Ovary (tissue), 9 donors: Measurements from ENCODE around the gene PMEPA1. TPM values are rescaled to one million over a fixed set of nuclear protein-coding genes. Genes with fewer than 3 reads are reported as not detected.
A peak's percentile ranks its signal among the peaks of the same experiment; 100 is the strongest.

Source experiments
- DNase-seq, 5 donors: peaks; one replicate each; pipeline ENCODE4 v3.0.0-alpha.2; 2019 to 2020
- H3K27ac ChIP-seq, 2 donors: fragments of 200-600 bp; one replicate each; pipeline versions ENCODE4 v1.5.1 to v1.8.0; 2019 to 2022
- H3K27me3 ChIP-seq: fragments of 200-600 bp; one replicate; pipeline ENCODE4 v1.8.0; 2022
- H3K36me3 ChIP-seq: fragments of 200-600 bp; sonication (generic); one replicate; pipeline ENCODE4 v1.5.1; 2019
- H3K4me1 ChIP-seq: one replicate; pipeline ENCODE4 v1.8.1; 2013; ENCODE audit warnings: mild to moderate bottlenecking, moderate library complexity; ENCODE audit not compliant: insufficient read depth
- H3K4me3 ChIP-seq: fragments of 200-600 bp; sonication (generic); one replicate; pipeline ENCODE4 v1.5.1; 2017
- H3K9me3 ChIP-seq, 2 donors: fragments of 200-600 bp in 1 of 2; sonication (generic) in 1 of 2; one replicate each; pipeline versions ENCODE4 v1.5.1 to v1.8.1; 2013 to 2019; ENCODE audit warnings: mild to moderate bottlenecking in 1 of 2, moderate library complexity in 1 of 2
- EP300 ChIP-seq: sonication (generic); formaldehyde crosslinking; IDR thresholded peaks from one replicate; pipeline ENCODE4 v1.6.1; 2017; ENCODE audit warnings: antibody characterized with exemption
- POLR2A ChIP-seq: fragments of 450-650 bp; IDR thresholded peaks from one replicate; pipeline ENCODE4 v1.6.1; 2017; ENCODE audit warnings: antibody characterized with exemption, mild to moderate bottlenecking, moderate library complexity
- WGBS, 3 donors: extraction: QIAGEN DNeasy Blood & Tissue Kit in 1 of 3; methylation state at CpG; one replicate each; pipeline versions ENCODE4 v1.1.5 to v1.1.7; 2013 to 2017; 5-methylcytosine and 5-hydroxymethylcytosine counted together
- intact Hi-C, 4 donors: fragments of 100-400 bp; cut with DNase I; formaldehyde crosslinking; loops; one replicate each; pipeline versions ENCODE4 v1.11.0 to v1.15.1; 2022 to 2023
- polyA plus RNA-seq, 2 donors: library from polyadenylated mRNA; stranded (reverse); fragments of 200-250 nt in 1 of 2; fragments of 350-450 nt in 1 of 2; fragmentation: Illumina TruSeq in 1 of 2; extraction: RNeasy Lipid Tissue Mini Kit (QIAGEN cat#74804) in 1 of 2; gene quantifications; one replicate each; pipeline ENCODE4 v1.2.3, GENCODE V29; 2013 to 2014
- total RNA-seq, 7 donors: library from RNA; depleted of rRNA in 2 of 7; stranded (reverse); fragments of >200 nt in 2 of 7; fragmentation: NEBNext Ultra II Directional in 3 of 7; extraction: Animal tissue kit (Norgen Biotek cat#: 25700) in 3 of 7; gene quantifications; one replicate each; pipeline versions ENCODE4 v1.1.0 to v1.2.4, GENCODE V29; 2016 to 2023
- TF ChIP-seq, protein P1 (sequence below), 3 donors: fragments of 450-650 bp in 2 of 3; fragments of 200-600 bp in 1 of 3; IDR thresholded peaks; one replicate each; pipeline versions ENCODE4 v1.5.1 to v1.8.0; 2016 to 2022; ENCODE audit warnings: antibody characterized with exemption in 3 of 3, mild to moderate bottlenecking in 1 of 3
- donor health status: DM: no; HTN: no; CAD: no; lungs with moderate emphysema.
- donor health status: DM: no; HTN: no; CAD: no.
- donor health status: Bipolar disorder and iron deficiency.
- donor health status: DM: yes; HTN: yes; CAD: no.
- donor health status: DM: no; HTN: no; CAD: no.
- donor health status: DM: yes; HTN: yes; CAD: no.

Gene PMEPA1
- total and polyA plus RNA-seq, 9 donors: 2.7 to 73.4 (median 17.6) TPM

DNA sequence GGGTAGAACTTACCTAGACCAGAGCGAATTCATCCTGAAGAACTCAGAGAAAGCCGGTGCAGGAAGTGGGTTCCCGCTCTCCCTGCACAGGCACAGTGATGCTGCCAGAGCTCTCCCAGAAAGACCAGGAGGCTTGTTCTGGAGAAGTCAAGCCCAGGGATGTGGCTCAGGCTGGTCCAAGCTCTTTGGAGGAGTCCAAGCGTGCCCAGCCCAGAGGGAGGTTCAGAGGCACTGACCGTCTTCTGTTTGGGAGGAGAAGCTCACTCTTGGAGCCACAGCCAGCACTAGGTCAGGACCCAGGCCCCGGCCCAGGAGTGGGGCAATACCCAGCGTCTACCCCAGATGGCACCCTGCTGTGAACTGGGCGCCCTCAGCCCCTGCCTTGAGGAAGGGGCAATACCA lies 1.5 kb upstream of the PMEPA1 start:
- DNase-seq: no peak
- Histone ChIP-seq H3K27me3 (no peaks in the 10 kb centered on the region), H3K9me3 (no peaks in the 10 kb centered on the region), H3K4me1 (peaks cover 9% of the 10 kb centered on the region), H3K27ac (no peak overlapping the region), H3K36me3 (no peaks in the 10 kb centered on the region), H3K4me3 (peak overlapping the region; percentile 88)
- WGBS, 3 donors: 72 to 77% (median 76%) methylated on average over 7 to 8 of the region's 8 CpGs
- no peak for TF ChIP-seq EP300
- intact Hi-C loops: no loop called here

DNA sequence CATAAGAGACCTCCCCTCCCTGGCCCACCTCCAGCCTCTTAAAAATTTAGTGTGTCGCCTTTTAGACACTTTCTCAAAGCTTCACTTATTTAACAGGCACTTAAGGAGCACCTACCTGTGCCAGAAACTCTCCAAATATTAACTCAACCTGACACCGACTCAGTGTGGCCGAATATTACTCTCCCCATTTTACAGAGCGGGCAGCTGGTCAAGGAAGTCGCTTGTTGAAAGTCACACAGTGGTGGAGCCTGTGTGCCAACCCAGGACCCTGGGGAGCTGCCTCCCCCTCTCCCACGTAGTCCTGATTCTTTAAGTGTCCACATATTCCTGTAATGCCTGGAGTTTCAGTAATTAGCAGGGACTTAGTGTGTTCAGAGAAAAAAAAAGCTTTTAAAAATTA lies 1.0 kb upstream of the PMEPA1 start:
- H3K4me1 ChIP-seq: peaks cover 9% of the 10 kb centered on the region
- TF ChIP-seq POLR2A: no peak
- TF ChIP-seq, protein P1, sequence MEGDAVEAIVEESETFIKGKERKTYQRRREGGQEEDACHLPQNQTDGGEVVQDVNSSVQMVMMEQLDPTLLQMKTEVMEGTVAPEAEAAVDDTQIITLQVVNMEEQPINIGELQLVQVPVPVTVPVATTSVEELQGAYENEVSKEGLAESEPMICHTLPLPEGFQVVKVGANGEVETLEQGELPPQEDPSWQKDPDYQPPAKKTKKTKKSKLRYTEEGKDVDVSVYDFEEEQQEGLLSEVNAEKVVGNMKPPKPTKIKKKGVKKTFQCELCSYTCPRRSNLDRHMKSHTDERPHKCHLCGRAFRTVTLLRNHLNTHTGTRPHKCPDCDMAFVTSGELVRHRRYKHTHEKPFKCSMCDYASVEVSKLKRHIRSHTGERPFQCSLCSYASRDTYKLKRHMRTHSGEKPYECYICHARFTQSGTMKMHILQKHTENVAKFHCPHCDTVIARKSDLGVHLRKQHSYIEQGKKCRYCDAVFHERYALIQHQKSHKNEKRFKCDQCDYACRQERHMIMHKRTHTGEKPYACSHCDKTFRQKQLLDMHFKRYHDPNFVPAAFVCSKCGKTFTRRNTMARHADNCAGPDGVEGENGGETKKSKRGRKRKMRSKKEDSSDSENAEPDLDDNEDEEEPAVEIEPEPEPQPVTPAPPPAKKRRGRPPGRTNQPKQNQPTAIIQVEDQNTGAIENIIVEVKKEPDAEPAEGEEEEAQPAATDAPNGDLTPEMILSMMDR (IDR thresholded peaks at IDR 0.05): no peak
- no peak for TF ChIP-seq EP300
- DNase-seq: no peak
- H3K4me3 ChIP-seq: peak overlapping the region; percentile 88
- no peak overlapping the region for H3K27ac ChIP-seq
- H3K36me3 ChIP-seq: no peaks in the 10 kb centered on the region
- 23 to 26% (median 25%) methylated on average over 6 of the region's 6 CpGs for WGBS, 3 donors
- H3K27me3 ChIP-seq: no peaks in the 10 kb centered on the region
- intact Hi-C loops: no loop called here
- H3K9me3 ChIP-seq: no peaks in the 10 kb centered on the region

DNA sequence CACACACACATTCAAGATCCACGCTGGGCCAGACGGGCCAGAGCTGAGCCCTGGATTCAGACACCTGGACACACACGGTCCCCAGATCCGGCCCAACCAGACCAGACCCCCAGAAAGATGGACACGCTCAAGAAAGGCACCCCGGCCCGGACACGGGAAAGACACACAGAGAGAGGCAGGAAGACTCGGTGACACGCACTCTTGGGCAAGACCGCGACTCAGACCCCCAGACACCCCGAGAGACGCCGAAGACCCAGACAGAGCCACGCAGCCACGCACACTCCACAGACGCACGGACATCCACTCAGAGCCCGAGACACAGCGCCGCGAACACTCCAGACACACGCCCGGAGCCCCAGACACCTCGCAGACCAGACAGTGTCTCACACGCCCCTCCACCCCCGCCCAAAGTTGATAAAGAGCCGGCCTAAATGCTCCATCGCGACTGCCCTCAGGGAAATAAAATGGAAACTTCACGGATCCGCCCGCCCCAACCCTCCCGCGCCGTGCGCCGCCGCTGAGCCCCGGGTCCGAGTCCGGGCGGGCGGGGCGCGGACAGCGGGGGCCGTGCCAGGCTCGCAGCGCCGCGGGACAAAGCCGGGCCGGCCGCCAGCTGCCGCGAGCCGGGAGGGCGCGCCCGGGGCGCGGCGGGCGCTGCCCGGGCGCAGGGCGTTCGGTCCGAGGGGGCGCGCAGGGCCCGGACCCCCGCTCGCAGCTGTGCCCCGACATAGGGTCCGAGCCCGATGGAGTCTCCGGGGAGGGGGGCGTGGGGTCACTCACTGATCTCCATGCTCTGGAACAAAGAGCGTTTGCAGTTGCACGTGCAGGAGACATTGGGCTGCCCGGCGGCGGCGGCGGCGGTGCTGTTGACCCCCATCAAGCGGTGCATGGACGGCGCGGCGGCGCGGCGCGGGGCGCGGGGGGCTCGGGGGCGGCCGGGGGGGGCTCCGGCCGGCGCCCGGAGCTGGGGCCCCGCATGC lies 831 bp downstream of the PMEPA1 start:
- H3K4me1 ChIP-seq: peaks cover 11% of the 10 kb centered on the region
- DNase-seq: peak; percentile 40 to 71 (median 67)
- peak overlapping the region; percentile 88 for H3K4me3 ChIP-seq
- peak overlapping the region; percentile 57 to 60 for H3K27ac ChIP-seq
- TF ChIP-seq, protein P1 (IDR thresholded peaks at IDR 0.05): no peak
- TF ChIP-seq POLR2A: no peak
- TF ChIP-seq EP300: no peak
- intact Hi-C loops: no loop called here
- H3K9me3 ChIP-seq: no peaks in the 10 kb centered on the region
- 1 to 4% (median 1%) methylated on average over 29 to 108 of the region's 108 CpGs for WGBS, 3 donors
- no peaks in the 10 kb centered on the region for H3K36me3 ChIP-seq
- H3K27me3 ChIP-seq: no peaks in the 10 kb centered on the region

DNA sequence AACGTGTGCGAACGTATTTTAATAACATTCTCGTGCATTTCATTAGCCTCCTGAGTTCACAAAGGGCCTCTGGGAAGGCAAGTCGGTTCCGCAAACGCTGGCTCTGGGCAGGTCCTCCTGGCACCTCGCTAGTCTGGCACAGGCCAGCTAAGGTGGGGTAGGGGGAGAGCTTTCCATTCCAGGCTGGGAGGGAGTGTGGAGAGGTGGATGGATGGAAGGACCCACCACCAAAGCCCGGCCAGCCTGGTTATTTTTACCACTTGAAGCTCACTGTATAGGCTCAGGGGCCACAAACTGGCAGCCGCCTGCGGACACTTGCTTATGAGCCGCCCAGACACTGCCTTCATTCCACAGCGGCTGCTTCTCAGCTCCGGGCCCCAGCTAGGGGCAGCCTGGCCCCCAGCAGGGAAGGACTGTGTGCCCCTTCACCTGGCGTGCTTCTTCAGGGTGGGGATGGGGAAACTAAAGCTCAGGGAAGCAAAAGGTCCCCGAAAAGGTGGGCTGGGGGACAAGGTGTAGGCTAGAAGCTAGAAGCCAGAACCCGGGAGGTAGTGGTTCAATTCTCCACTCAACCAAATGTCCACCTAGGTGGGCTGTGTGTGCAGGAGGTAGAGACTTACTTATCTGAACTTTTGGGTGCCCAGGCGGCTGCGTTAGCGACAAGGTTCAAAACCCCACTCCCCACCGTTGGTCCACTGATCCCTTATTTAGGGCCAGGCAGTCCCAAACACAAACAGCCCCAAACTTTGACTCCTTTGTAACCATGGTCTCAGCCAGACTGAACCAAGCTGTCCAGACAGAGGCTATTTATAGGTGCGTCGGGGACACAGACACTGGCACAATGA lies 1.7 kb downstream of the PMEPA1 start:
- intact Hi-C loops: no loop called here
- WGBS, 3 donors: 25 to 37% (median 25%) methylated on average over 23 of the region's 23 CpGs
- Histone ChIP-seq H3K4me1 (peaks cover 11% of the 10 kb centered on the region), H3K27me3 (no peaks in the 10 kb centered on the region), H3K4me3 (peak overlapping the region; percentile 88), H3K36me3 (no peaks in the 10 kb centered on the region), H3K27ac (peak overlapping the region; percentile 57 to 60), H3K9me3 (no peaks in the 10 kb centered on the region)
- TF ChIP-seq, protein P1 (IDR thresholded peaks at IDR 0.05): no peak
- TF ChIP-seq EP300 (no peak), POLR2A (no peak)
- DNase-seq: peak in 2 of 5 donors; percentile 43 to 54
